GM18861 (cell line): Measurements from ENCODE around the gene MYO3A.
"Not testable (repeated sequence)": the region's sequence is repeated elsewhere in the genome, so short reads cannot be mapped to it uniquely, and the experiment has no call there.

Source experiments
- ATAC-seq: cut with Tn5 transposase; IDR thresholded peaks from one replicate; pipeline ENCODE4 v1.9.1; 2021; ENCODE audit not compliant: unreplicated experiment

The MYO3A gene

GRCh38 chr10:25972631-25973030, 38.6 kb downstream of the MYO3A start:
- no peak for ATAC-seq

GRCh38 chr10:25974897-25975459, 40.9 kb downstream of the MYO3A start:
- ATAC-seq: no peak

GRCh38 chr10:25978771-25979170, 44.7 kb downstream of the MYO3A start:
- ATAC-seq: no peak

- ATAC-seq: no peak
These were observed 48.1 kb downstream of the MYO3A start for GRCh38 chr10:25982107-25982506.

GRCh38 chr10:25988583-25988982, 54.6 kb downstream of the MYO3A start:
- no peak for ATAC-seq

GRCh38 chr10:25989951-25990350, 55.9 kb downstream of the MYO3A start:
- ATAC-seq: no peak

- no peak for ATAC-seq
These were observed 65.4 kb downstream of the MYO3A start for GRCh38 chr10:25999295-25999981.

GRCh38 chr10:26000971-26001370, 66.9 kb downstream of the MYO3A start:
- ATAC-seq: no peak

- ATAC-seq: not testable (repeated sequence)
These were observed 68.4 kb downstream of the MYO3A start for GRCh38 chr10:26002466-26002865.

GRCh38 chr10:26015092-26015491, 81.1 kb downstream of the MYO3A start:
- ATAC-seq: no peak

GRCh38 chr10:26022831-26023230, 88.8 kb downstream of the MYO3A start:
- ATAC-seq: no peak

GRCh38 chr10:26024303-26024702, 90.3 kb downstream of the MYO3A start:
- ATAC-seq: no peak

- no peak for ATAC-seq
These were observed 91.5 kb downstream of the MYO3A start for GRCh38 chr10:26025523-26025922.

GRCh38 chr10:26029858-26030257, 95.8 kb downstream of the MYO3A start:
- ATAC-seq: no peak

- ATAC-seq: no peak
These were observed 97.3 kb downstream of the MYO3A start for GRCh38 chr10:26031300-26031699.

- ATAC-seq: no peak
These were observed 109.4 kb downstream of the MYO3A start for GRCh38 chr10:26043469-26043868.

GRCh38 chr10:26044141-26044749, 110.2 kb downstream of the MYO3A start:
- no peak for ATAC-seq

- ATAC-seq: no peak
These were observed 112.2 kb downstream of the MYO3A start for GRCh38 chr10:26046073-26046700.

- no peak for ATAC-seq
These were observed 114.7 kb downstream of the MYO3A start for GRCh38 chr10:26048756-26049155.

- ATAC-seq: no peak
These were observed 118.3 kb downstream of the MYO3A start for GRCh38 chr10:26052326-26052725.

- no peak for ATAC-seq
These were observed 123.4 kb downstream of the MYO3A start for GRCh38 chr10:26057466-26057865.

GRCh38 chr10:26064106-26064505, 130.1 kb downstream of the MYO3A start:
- ATAC-seq: no peak
